Measurements from ENCODE around the gene CEP72. TPM values are rescaled to one million over a fixed set of nuclear protein-coding genes. Genes with fewer than 3 reads are reported as not detected.

Gene CEP72
- total RNA-seq, 2 donors from 2014 or later: 35.6 to 36.5 TPM

- WGBS, 2 experiments (ENCODE audit: insufficient coverage in 1 of 2, insufficient read length in 1 of 2): 75 to 80% methylated on average over 13 to 17 of the region's 17 CpGs
- peaks cover 15% of the 10 kb centered on the region for H3K4me1 Mint-ChIP-seq
- Histone ChIP-seq H3K9me3 (ENCODE audit: control insufficient read depth, low read length) (peaks cover 18% of the 10 kb centered on the region), H3K4me1 (ENCODE audit: control insufficient read depth, insufficient read depth, low read length) (no peaks in the 10 kb centered on the region), H3K27ac (ENCODE audit: low read depth, low read length) (no peak overlapping the region), H3K27me3 (ENCODE audit: control insufficient read depth, insufficient read depth, low read length, poor library complexity, severe bottlenecking) (peaks cover 4% of the 10 kb centered on the region), H3K36me3 (ENCODE audit: control insufficient read depth, insufficient read depth, low read length) (no peaks in the 10 kb centered on the region), H3K9ac (ENCODE audit: extremely low read depth, low read length, poor library complexity, severe bottlenecking) (no peak overlapping the region), H3K4me3 (ENCODE audit: low read length) (no peak overlapping the region)
- H3K36me3 Mint-ChIP-seq (ENCODE audit: low read depth): no peaks in the 10 kb centered on the region
- no peak overlapping the region for H3K4me3 Mint-ChIP-seq
- no peak for TF ChIP-seq CTCF (conservative IDR thresholded peaks at IDR 0.05)
- peak; percentile 54 for DNase-seq
- H3K27me3 Mint-ChIP-seq (ENCODE audit: insufficient read depth): peaks cover 79% of the 10 kb centered on the region
- H3K9me3 Mint-ChIP-seq: peaks cover 27% of the 10 kb centered on the region
- no peak overlapping the region for H3K27ac Mint-ChIP-seq
Measured at GRCh38 chr5:579746-580366, 32.3 kb upstream of the CEP72 start.

- peaks cover 77% of the 10 kb centered on the region for H3K27me3 Mint-ChIP-seq (ENCODE audit: insufficient read depth)
- Histone ChIP-seq H3K27me3 (ENCODE audit: control insufficient read depth, insufficient read depth, low read length, poor library complexity, severe bottlenecking) (peaks cover 4% of the 10 kb centered on the region), H3K36me3 (ENCODE audit: control insufficient read depth, insufficient read depth, low read length) (no peaks in the 10 kb centered on the region), H3K27ac (ENCODE audit: low read depth, low read length) (no peak overlapping the region), H3K4me1 (ENCODE audit: control insufficient read depth, insufficient read depth, low read length) (no peaks in the 10 kb centered on the region), H3K9me3 (ENCODE audit: control insufficient read depth, low read length) (peaks cover 18% of the 10 kb centered on the region), H3K4me3 (ENCODE audit: low read length) (no peak overlapping the region), H3K9ac (ENCODE audit: extremely low read depth, low read length, poor library complexity, severe bottlenecking) (no peak overlapping the region)
- DNase-seq: no peak
- H3K4me1 Mint-ChIP-seq: peaks cover 15% of the 10 kb centered on the region
- TF ChIP-seq CTCF (conservative IDR thresholded peaks at IDR 0.05): no peak
- no peak overlapping the region for H3K4me3 Mint-ChIP-seq
- 86 to 91% methylated on average over 7 to 11 of the region's 11 CpGs for WGBS, 2 experiments (ENCODE audit: insufficient coverage in 1 of 2, insufficient read length in 1 of 2)
- peaks cover 26% of the 10 kb centered on the region for H3K9me3 Mint-ChIP-seq
- H3K27ac Mint-ChIP-seq: no peak overlapping the region
- H3K36me3 Mint-ChIP-seq (ENCODE audit: low read depth): no peaks in the 10 kb centered on the region
Measured at GRCh38 chr5:580436-580835, 31.7 kb upstream of the CEP72 start.

GRCh38 chr5:581266-581665, 30.9 kb upstream of the CEP72 start:
- Histone ChIP-seq H3K27ac (ENCODE audit: low read depth, low read length) (no peak overlapping the region), H3K27me3 (ENCODE audit: control insufficient read depth, insufficient read depth, low read length, poor library complexity, severe bottlenecking) (peaks cover 4% of the 10 kb centered on the region), H3K9ac (ENCODE audit: extremely low read depth, low read length, poor library complexity, severe bottlenecking) (no peak overlapping the region), H3K9me3 (ENCODE audit: control insufficient read depth, low read length) (peaks cover 12% of the 10 kb centered on the region), H3K4me3 (ENCODE audit: low read length) (no peak overlapping the region), H3K36me3 (ENCODE audit: control insufficient read depth, insufficient read depth, low read length) (no peaks in the 10 kb centered on the region), H3K4me1 (ENCODE audit: control insufficient read depth, insufficient read depth, low read length) (no peaks in the 10 kb centered on the region)
- Mint-ChIP-seq H3K4me1 (peaks cover 15% of the 10 kb centered on the region), H3K36me3 (ENCODE audit: low read depth) (no peaks in the 10 kb centered on the region), H3K27ac (no peak overlapping the region), H3K27me3 (ENCODE audit: insufficient read depth) (peaks cover 78% of the 10 kb centered on the region), H3K4me3 (no peak overlapping the region), H3K9me3 (peaks cover 18% of the 10 kb centered on the region)
- WGBS, 2 experiments (ENCODE audit: insufficient coverage in 1 of 2, insufficient read length in 1 of 2): 94 to 96% methylated on average over 6 to 7 of the region's 7 CpGs
- no peak for TF ChIP-seq CTCF (conservative IDR thresholded peaks at IDR 0.05)
- DNase-seq: no peak

Measured in endodermal cell (in vitro differentiated cells).